Fibroblast of villous mesenchyme (primary cell): Measurements from ENCODE around the gene BLVRA. TPM values are rescaled to one million over a fixed set of nuclear protein-coding genes. Genes with fewer than 3 reads are reported as not detected.
"Not testable (repeated sequence)": the region's sequence is repeated elsewhere in the genome, so short reads cannot be mapped to it uniquely, and the experiment has no call there.

Experiments used
- DNase-seq: peaks from one replicate; pipeline ENCODE4 v3.0.0-alpha.2; 2010; ENCODE audit warnings: low read depth
- H3K4me3 ChIP-seq: 2 replicates; pipeline ENCODE4 v1.5.1; 2011; ENCODE audit warnings: low read depth, mild to moderate bottlenecking, low read length
- total RNA-seq: library from RNA; depleted of rRNA; stranded (reverse); fragments of >200 nt; gene quantifications from 2 replicates; pipeline ENCODE4 v1.2.3, GENCODE V29; 2012
- TF ChIP-seq, protein P1 (sequence below): IDR thresholded peaks from 2 replicates; pipeline ENCODE4 v1.5.1; 2012; ENCODE audit warnings: low read depth, mild to moderate bottlenecking, low read length; ENCODE audit not compliant: insufficient read depth

Gene BLVRA
- total RNA-seq, 1 donor, result 14.7 TPM

DNA sequence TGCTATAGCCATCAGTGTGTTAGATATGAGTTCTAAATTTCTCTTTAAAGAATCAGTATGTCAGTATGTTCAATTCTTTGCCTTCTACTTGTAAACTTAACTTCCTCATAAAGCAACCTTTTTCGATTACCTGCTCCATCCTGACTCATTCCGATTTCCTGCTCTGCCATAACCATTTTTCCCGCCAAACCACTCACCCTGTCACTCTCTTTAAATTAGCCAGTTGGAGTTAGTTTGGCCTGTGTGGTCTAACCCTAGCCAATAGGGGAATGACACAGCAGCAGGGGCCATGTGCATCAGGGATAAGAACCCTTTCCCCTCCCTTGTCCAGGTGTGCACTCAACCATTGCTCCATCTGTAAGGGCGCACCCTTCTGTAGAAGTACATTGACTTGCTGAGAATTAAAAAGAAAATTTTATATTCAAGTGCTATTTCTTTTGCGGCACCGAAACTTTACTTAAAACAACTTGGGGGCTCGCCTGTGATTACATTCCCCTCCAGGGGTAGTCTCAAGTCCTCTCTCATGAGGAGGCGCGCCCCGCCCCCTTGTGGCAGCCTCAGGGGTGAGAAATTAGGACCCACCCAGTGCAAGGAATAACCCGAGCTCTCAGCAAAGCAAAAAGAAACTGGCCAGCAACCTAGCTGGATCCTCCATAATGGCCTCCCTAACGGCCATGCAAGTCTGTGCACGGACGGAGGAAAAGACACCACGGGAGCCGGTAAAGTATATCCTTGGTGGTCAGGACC is 51.9 kb downstream of the BLVRA start:
- TF ChIP-seq, protein P1, sequence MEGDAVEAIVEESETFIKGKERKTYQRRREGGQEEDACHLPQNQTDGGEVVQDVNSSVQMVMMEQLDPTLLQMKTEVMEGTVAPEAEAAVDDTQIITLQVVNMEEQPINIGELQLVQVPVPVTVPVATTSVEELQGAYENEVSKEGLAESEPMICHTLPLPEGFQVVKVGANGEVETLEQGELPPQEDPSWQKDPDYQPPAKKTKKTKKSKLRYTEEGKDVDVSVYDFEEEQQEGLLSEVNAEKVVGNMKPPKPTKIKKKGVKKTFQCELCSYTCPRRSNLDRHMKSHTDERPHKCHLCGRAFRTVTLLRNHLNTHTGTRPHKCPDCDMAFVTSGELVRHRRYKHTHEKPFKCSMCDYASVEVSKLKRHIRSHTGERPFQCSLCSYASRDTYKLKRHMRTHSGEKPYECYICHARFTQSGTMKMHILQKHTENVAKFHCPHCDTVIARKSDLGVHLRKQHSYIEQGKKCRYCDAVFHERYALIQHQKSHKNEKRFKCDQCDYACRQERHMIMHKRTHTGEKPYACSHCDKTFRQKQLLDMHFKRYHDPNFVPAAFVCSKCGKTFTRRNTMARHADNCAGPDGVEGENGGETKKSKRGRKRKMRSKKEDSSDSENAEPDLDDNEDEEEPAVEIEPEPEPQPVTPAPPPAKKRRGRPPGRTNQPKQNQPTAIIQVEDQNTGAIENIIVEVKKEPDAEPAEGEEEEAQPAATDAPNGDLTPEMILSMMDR, result peak; percentile 38
- not testable (repeated sequence) for H3K4me3 ChIP-seq
- DNase-seq, result peak; percentile 13

DNA sequence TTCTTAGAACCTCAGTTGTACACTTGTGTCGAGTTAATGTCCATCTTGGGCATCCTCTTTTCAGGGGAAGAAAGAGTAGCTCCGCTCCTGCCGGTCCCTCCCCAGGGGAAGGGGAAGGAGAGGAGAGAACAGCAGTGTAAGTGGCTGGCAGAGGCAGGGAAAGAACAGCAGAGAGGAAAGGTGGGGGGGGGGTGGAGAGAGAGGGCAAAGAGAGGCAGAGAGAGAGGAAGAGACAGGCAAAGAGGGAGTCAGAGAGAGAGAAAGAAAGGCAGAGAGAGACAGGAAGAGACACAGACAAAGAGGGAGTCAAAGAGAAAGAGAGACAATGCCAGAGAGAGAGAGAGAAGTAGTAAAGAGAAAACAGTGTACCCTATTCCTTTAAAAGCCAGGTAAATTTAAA is 56.9 kb downstream of the BLVRA start:
- no peak overlapping the region for H3K4me3 ChIP-seq
- TF ChIP-seq, protein P1, result no peak
- DNase-seq, result no peak

DNA sequence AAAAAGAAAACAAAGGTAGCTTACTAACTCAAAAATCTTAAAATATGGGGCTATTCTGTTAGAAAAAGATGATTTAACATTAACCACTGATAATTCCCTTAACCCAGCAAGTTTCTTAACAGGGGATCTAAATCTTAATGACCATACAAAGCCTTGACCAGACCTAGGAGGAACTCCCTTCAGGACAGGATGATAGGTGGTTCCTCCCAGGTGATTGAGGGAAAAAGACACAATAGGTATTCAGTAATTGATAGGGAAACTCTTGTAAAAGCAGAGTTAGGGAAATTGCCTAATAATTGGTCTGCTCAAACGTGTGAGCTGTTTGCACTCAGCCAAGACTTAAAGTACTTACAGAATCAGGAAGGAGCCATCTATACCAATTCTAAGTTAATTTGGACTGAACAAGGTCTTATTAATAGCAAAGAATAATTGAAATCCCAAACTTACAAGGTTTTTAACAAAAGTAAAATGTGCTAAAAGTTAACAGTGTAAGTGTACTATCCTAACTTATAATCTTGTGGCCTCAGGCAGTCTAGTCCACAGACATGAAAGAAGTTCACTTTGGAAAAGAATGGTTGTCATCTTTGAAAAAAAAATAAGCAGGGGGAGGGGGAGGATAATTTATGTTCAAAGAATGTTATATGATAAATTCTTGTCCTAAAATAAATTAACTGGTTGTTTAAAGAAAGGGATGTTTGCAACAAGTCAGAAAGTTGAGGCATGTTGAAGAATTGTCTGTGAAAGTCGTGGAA is 57.7 kb downstream of the BLVRA start:
- H3K4me3 ChIP-seq, DNase-seq: not testable (repeated sequence)

DNA sequence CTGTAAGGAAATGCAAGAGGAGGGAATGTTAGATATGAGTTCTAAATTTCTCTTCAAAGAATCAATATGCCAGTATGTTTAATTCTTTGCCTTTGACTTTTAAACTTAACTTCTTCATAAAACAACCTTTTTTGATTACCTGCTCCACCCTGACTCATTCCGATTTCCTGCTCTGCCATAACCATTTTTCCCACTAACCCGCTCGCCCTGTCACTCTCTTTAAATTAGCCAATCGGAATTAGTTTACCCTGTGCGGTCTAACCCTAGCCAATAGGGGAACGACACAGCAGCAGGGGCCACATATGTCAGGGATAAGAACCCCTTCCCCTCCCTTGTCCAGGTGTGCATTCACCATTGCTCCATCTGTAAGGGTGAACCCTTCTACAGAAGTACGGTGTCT is 64.9 kb downstream of the BLVRA start:
- not testable (repeated sequence) for H3K4me3 ChIP-seq, DNase-seq

DNA sequence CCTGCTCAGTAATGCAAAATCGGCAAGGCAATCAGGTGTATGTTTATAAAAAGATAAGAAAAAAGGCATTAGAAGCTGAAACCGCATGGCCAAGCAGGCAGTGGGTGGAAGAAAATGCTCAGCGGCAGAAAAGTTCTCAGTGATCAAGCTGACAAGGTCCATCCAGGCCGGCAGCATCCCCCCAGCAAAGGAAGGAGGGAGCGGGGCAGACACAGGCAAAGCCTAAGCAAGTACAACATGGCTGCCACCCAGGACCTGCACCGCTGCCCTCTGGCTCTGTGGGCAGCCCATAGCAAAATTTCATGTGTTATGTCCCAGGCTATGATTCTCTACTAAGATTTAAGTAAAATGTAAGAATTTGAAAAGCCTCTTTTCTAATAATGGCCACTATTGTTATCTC is 65.5 kb downstream of the BLVRA start:
- TF ChIP-seq, protein P1, result no peak
- no peak overlapping the region for H3K4me3 ChIP-seq
- no peak for DNase-seq

DNA sequence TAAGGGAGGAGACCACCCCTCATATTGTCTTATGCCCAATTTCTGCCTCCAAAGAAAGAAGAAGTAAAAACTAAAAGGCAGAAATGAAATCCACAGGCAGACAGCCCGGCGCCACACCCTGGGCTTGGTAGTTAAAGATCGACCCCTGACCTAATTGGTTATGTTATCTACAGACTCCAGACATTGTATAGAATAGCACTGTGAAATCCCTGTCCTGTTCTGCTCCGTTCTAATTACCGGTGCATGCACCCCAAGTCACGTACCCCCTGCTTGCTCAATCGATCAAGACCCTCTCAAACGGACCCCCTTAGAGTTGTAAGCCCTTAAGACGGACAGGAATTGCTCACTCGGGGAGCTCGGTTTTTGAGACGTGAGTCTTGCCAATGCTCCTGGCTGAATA is 66.0 kb downstream of the BLVRA start:
- H3K4me3 ChIP-seq, DNase-seq: not testable (repeated sequence)

DNA sequence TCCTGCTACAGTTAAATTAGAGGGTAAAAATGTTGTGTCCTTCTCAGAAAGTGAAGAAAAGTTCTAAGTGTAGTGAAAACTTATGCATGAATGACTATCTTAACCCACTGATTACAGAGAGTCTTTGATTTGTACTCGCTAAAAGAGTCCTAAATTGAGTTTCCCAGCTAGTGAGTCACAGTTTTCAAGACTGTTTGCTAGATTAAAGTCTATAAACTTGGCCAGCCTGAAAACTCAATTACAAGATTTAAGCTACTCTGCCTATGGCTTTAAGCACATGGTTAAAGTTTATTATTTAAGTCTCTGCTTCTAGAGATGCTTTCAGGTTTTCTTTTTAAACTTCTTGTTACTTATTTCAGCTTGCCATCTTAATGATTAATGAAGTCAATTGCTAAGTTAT is 66.5 kb downstream of the BLVRA start:
- H3K4me3 ChIP-seq, result no peak overlapping the region
- TF ChIP-seq, protein P1, result no peak
- peak; percentile 8 for DNase-seq

DNA sequence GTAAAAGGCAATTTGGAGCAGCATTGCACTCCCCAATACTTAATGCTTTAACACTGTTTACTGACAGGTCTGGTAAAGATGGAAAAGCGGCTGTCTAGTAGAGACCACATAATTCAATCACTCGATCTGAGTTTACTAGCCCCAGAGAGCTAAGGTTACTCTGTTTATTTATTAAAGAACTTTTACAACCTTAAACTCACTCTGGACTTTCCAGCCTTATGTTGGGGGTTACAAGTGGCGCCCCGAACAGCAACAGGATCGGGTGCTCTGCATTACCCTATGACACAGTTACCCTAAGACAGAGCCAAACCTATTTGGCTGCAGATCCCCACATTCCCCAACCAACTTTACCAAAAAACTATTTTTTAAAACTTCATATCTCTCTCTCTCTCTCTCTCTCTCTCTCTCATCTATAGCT is 66.9 kb downstream of the BLVRA start:
- no peak for DNase-seq
- no peak overlapping the region for H3K4me3 ChIP-seq
- TF ChIP-seq, protein P1, result no peak

DNA sequence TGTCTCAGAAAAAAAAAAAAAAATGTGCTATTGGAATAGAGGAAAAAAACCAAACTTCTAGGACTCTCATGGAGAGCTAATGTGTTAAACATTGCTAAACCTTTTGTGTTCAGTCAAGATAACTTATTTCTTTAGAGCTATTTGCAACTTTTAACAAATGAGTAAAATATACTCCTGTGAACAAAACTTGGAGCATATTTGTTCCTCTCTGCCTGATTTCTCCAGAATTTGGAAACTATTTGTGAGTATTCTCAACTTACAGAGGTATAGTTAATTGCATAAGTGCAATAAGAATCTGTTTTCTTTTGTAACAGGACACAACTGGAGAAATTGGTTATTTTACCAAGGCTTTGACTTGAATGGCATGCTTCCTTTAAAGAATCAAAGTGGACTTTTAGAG is 72.4 kb downstream of the BLVRA start:
- not testable (repeated sequence) for DNase-seq, H3K4me3 ChIP-seq
